SJSA1 (cell line): Measurements from ENCODE around the gene NEK4. TPM values are rescaled to one million over a fixed set of nuclear protein-coding genes. Genes with fewer than 3 reads are reported as not detected.

Source experiments
- DNase-seq, 2 experiments: peaks; one replicate each; pipeline ENCODE4 v3.0.0-alpha.2; 2015 to 2020; ENCODE audit warnings: low spot score in 2 of 2, low read depth in 1 of 2
- H3K27ac ChIP-seq: fragments of 250-450 bp; sonication (Bioruptor Pico); 2 replicates; pipeline ENCODE4 v1.5.1; 2020; ENCODE audit warnings: mild to moderate bottlenecking, moderate library complexity
- H3K27me3 ChIP-seq: fragments of 250-450 bp; sonication (Bioruptor Pico); replicated peaks from 2 replicates; pipeline ENCODE4 v1.5.1; 2020; ENCODE audit warnings: mild to moderate bottlenecking, moderate library complexity
- H3K36me3 ChIP-seq: fragments of 250-450 bp; sonication (Bioruptor Pico); 2 replicates; pipeline ENCODE4 v1.5.1; 2020; ENCODE audit warnings: mild to moderate bottlenecking
- H3K4me1 ChIP-seq: fragments of 250-450 bp; sonication (Bioruptor Pico); replicated peaks from 2 replicates; pipeline ENCODE4 v1.6.1; 2021; ENCODE audit warnings: mild to moderate bottlenecking
- H3K4me3 ChIP-seq: fragments of 250-450 bp; sonication (Bioruptor Pico); 2 replicates; pipeline ENCODE4 v1.5.1; 2020; ENCODE audit warnings: mild to moderate bottlenecking
- H3K9me3 ChIP-seq: fragments of 250-450 bp; sonication (Bioruptor Pico); replicated peaks from 2 replicates; pipeline ENCODE4 v1.5.1; 2020; ENCODE audit warnings: mild to moderate bottlenecking
- total RNA-seq: library from RNA; depleted of rRNA; stranded (reverse); fragments of >200 nt; shearing (Covaris generic); gene quantifications from 2 replicates; pipeline ENCODE4 v1.2.3, GENCODE V29; 2014

NEK4 gene
- total RNA-seq, 1 experiment from 2014 or later, result 12.6 TPM

DNA sequence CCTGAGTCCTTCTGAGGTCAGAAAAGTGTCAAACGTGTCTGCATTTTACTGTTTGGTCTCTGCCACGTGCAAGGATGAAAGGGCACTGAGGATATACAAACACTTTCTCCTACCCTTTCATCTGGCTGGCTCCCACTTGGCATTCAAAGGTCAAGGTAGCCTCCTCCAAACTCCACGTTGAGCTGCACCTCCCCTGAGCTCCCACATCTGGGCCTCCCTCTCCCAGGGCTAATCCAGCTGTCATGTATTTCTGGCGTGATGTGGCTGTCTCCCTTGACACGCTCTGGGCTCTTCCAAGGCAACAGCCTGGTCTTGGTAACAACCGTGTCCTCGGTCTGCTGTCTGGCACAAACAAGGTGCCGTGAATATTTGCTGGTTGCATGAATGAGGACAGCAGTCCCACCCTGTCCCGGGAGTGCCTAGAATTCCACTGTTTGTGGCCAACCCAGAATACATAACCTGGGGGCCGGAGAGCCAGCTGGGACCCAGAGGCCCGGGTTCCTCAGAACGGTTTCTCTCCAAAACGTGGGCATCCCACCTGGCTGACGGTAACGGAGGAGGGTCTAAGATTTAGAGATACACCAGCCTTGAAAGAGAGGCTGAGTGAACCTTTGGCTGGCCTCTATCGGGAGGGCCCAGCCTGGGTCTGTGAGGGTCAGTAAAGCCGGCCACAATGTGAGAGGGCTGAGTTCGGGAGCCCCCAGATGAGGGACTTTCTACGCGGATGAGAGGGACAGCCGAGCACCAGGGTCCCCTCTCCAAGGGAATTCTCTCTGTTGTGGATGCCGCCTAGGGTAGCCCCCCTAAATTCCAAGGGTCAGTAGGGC, 65.9 kb downstream of the NEK4 start:
- Histone ChIP-seq H3K4me1 (peaks cover 8% of the 10 kb centered on the region; the same call in 1 of the 2 replicates), H3K27ac (peak overlapping the region; percentile 80), H3K27me3 (no peaks in the 10 kb centered on the region), H3K9me3 (no peaks in the 10 kb centered on the region), H3K4me3 (peak overlapping the region; percentile 93), H3K36me3 (peaks cover 32% of the 10 kb centered on the region)
- DNase-seq, result peak in 1 of 2 experiments; percentile 31

DNA sequence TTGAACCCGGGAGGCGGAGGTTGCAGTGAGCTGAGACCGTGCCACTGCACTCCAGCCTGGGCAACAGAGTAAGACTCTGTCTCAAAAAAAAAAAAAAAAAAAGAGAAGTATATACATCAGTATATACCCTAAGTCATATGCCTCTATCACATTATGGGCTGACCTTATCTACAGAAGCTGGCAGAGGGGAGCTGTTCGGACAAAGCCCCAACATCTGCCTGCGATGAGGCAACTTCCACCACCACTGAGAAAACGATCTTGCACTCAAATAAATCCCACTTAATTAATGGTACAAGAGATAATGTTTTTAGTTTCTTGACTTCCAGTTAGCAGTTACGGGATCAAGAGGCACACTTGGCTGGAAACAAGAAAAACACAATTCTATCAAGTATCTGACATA, 67.4 kb downstream of the NEK4 start:
- DNase-seq, result no peak
- Histone ChIP-seq H3K9me3 (no peaks in the 10 kb centered on the region), H3K27me3 (no peaks in the 10 kb centered on the region), H3K4me3 (no peak overlapping the region), H3K4me1 (peaks cover 8% of the 10 kb centered on the region; the same call in 1 of the 2 replicates), H3K36me3 (peaks cover 26% of the 10 kb centered on the region), H3K27ac (no peak overlapping the region)

DNA sequence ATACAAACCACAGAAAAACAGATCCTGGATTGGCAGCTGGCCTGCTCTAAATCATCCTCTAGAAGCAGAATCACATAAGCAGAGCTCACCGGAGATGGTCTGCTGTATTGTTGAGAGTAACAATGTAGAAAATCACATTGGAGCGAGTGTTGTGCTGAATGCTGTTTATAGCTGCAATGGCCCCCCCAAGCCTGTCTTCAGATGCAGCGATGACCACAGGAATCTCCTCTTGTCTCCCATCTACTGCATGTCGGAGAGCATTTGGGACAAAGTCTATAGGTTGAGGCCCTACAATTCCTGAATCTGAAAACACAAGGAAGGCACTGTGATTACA, 73.1 kb downstream of the NEK4 start:
- Histone ChIP-seq H3K4me3 (no peak overlapping the region), H3K9me3 (no peaks in the 10 kb centered on the region), H3K36me3 (peaks cover 54% of the 10 kb centered on the region), H3K27me3 (no peaks in the 10 kb centered on the region), H3K27ac (no peak overlapping the region), H3K4me1 (no peaks in the 10 kb centered on the region)
- no peak for DNase-seq

DNA sequence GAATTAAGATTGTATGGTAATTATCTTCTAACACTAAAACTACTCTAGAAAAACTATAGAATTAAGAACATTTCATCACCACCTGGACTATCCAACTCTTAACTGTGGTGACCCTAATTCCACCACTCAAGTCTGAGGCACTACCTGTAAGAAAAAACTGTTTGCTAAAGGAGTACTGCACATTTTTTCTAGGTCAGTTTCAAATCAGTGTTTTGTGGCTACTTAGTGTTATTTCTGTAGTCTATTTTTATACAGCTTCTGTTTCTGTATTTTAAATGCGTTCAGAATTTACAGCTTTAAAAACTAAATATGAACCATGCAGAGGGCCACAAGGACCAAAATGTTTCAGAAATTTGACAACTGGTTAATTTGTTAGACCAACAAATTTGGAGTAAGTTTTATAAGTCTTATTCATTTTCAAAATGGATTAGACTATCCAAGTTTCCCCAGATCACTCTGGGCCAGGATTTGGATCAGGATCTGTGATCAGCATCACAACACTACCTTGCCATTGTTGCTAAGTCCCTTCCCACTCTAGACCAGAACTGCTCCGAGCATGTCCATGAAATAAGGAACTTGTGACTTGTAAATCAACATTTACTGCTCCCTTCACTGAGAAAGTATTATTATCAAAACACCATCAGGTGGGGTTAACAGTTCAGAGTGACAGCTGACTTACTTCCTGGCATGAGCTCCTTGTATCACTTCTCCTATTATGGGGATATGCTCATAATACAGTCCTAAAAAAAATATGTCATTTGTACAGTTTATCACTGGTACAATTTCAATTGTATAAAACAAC, 73.7 kb downstream of the NEK4 start:
- H3K27me3 ChIP-seq, result no peaks in the 10 kb centered on the region
- H3K4me3 ChIP-seq, result no peak overlapping the region
- peaks cover 60% of the 10 kb centered on the region for H3K36me3 ChIP-seq
- DNase-seq, result no peak
- no peaks in the 10 kb centered on the region for H3K9me3 ChIP-seq
- H3K4me1 ChIP-seq, result no peaks in the 10 kb centered on the region
- no peak overlapping the region for H3K27ac ChIP-seq

DNA sequence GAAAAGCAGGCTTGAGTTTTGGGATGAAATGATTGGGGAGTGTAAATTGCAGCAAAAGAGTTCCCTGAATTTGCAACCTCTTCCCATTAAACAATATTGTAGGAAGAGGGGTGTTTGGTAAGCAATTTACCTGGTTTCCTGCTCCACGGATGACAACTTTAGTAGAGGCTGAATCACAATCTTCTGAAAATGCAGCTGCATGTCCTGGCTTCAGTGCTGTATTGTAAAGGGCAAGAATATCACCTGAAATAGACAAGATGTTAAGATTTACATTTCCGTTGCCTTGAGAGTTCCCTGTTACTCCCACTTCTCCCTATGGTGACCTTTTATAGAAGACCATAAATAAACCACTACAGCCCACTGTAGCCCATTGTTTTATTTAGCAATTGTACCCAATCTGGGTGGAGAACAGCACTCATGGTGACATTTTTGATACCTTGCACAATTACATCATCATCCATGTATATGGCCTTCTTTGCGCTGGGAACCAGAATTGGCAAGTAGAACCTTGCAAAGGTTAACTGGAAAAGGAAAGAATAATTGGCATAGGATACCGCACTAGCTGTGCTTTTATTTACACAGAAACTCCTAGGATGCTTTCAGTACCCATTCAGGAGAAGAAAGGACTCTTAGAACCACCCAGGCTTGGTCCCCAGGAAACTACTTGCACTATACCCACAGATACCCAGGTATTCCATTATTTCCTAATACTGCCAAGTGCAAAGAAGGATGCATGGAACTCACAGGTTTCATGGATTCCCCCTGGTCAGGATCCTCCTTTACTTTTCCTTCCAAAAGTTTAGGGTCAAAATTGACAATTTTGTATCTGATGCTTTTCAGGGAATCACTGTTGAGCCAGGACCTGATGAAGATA, 74.7 kb downstream of the NEK4 start:
- H3K27me3 ChIP-seq, result no peaks in the 10 kb centered on the region
- no peak for DNase-seq
- H3K36me3 ChIP-seq, result peaks cover 70% of the 10 kb centered on the region
- no peak overlapping the region for H3K4me3 ChIP-seq
- no peaks in the 10 kb centered on the region for H3K9me3 ChIP-seq
- H3K4me1 ChIP-seq, result no peaks in the 10 kb centered on the region
- H3K27ac ChIP-seq, result no peak overlapping the region

DNA sequence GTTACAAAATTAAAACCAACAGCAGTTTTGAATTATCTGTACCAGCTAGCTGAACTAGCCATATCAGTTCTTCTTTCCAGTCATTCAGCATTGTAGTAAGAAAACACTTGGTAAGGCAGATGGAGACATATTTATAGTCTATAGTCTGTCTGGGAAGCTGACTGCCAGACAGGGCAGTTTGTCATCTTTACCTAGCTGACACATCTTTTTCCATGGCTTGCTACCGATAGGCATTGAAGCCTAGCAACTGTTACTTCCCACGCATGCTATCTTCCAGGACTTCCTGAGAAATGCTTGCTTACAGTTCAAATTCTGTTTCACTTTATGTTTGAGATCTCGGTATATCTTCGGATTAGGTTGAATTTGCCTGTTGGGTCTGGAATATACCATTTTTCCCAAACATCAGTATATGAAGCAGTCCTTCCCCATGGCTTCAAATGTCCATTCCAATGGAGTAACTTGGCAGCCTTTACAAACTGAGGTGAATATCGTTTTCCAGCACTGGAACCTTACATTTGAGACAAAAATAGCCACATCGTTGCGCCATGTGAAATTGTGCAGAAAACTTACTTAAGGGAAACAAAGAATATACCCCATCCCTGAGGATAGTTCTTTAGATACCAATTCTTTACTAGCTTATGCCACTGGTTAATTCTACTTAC, 76.1 kb downstream of the NEK4 start:
- H3K27ac ChIP-seq, result no peak overlapping the region
- H3K4me1 ChIP-seq, result no peaks in the 10 kb centered on the region
- H3K4me3 ChIP-seq, result no peak overlapping the region
- no peaks in the 10 kb centered on the region for H3K9me3 ChIP-seq
- H3K36me3 ChIP-seq, result peaks cover 84% of the 10 kb centered on the region
- DNase-seq, result no peak
- no peaks in the 10 kb centered on the region for H3K27me3 ChIP-seq

DNA sequence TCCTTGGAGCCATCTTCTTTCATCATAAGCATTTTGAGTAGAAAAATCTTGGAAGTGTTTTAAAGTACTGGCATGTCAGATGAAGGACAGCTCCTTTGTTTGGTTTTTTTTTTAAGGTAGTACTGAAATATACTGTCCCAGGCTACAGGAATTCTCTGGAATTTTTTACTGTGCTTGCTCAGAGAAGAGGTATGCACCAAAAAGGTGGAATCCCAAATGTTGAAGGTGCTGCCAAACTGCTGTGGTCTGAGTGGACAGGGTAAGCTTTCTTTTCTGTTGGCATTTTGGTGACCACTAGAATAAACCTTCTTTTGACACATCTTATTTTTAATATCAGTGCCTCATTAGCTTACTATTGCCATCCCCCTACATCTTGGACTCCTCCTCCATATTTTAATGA, 77.7 kb downstream of the NEK4 start:
- Histone ChIP-seq H3K27me3 (no peaks in the 10 kb centered on the region), H3K36me3 (peaks cover 100% of the 10 kb centered on the region), H3K4me1 (no peaks in the 10 kb centered on the region), H3K27ac (no peak overlapping the region), H3K4me3 (no peak overlapping the region), H3K9me3 (no peaks in the 10 kb centered on the region)
- no peak for DNase-seq

DNA sequence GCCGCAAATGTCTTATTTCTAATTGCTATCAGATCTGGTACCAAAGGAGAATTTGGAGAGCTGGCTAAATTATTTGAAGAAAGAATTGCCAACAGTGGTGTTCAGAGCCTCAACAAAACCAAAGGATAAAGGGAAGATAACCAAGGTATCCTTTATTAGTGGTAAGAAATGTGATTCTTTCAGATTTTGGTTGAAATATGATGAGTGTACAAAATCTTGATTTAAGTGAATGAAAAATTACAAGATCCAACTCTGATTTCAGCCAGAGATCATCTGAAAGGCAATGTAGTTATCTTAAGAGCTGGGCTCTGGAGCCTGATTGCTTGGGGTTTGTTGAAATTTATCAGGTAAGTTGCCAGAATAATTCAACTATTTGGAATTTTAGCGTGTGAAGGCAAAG, 80.2 kb downstream of the NEK4 start:
- Histone ChIP-seq H3K36me3 (peaks cover 99% of the 10 kb centered on the region), H3K27ac (no peak overlapping the region), H3K27me3 (no peaks in the 10 kb centered on the region), H3K4me1 (peaks cover 9% of the 10 kb centered on the region; the same call in 1 of the 2 replicates), H3K9me3 (no peaks in the 10 kb centered on the region), H3K4me3 (no peak overlapping the region)
- DNase-seq, result no peak

DNA sequence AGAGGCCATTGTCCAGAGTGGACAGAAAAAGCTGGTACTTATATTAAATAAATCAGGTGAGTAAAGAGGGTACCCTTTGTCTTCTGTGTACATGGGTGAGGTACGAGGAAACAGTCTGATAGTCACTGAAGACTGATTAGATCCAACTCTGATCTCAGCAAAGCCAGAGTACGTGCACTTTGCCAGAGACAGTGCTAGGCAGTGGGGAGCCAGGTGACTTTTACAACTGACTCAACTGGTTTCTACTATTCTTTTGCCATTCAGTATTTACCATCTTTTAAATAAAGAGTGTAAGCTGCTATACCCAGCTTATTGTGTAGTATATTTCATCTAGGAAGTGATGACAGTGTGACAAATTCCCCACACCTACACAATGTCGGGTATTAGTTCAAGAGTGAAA, 81.6 kb downstream of the NEK4 start:
- peaks cover 12% of the 10 kb centered on the region; the same call in 1 of the 2 replicates for H3K4me1 ChIP-seq
- H3K27me3 ChIP-seq, result no peaks in the 10 kb centered on the region
- DNase-seq, result no peak
- no peak overlapping the region for H3K4me3 ChIP-seq
- H3K9me3 ChIP-seq, result no peaks in the 10 kb centered on the region
- peaks cover 88% of the 10 kb centered on the region for H3K36me3 ChIP-seq
- no peak overlapping the region for H3K27ac ChIP-seq

DNA sequence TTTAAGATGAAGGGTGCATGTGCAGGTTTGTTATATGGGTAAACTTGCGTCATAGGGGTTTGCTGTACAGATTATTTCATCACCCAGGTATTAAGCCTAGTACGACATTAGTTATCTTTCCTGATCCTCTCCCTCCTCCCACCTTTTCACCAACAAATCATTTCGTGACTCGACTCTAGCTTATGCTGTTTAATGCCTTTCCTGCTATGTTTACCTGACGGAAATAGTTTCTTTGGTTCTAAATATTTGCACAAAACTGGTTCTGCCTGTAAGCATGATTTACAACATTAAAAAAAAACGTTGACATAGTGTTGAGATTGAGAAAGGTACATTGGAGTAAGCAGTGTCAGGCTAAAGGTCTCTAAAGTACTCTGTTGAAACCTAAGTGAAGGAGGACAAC, 82.5 kb downstream of the NEK4 start:
- Histone ChIP-seq H3K27ac (no peak overlapping the region), H3K4me3 (no peak overlapping the region), H3K9me3 (no peaks in the 10 kb centered on the region), H3K4me1 (peaks cover 12% of the 10 kb centered on the region; the same call in 1 of the 2 replicates), H3K27me3 (no peaks in the 10 kb centered on the region), H3K36me3 (peaks cover 79% of the 10 kb centered on the region)
- DNase-seq, result no peak

DNA sequence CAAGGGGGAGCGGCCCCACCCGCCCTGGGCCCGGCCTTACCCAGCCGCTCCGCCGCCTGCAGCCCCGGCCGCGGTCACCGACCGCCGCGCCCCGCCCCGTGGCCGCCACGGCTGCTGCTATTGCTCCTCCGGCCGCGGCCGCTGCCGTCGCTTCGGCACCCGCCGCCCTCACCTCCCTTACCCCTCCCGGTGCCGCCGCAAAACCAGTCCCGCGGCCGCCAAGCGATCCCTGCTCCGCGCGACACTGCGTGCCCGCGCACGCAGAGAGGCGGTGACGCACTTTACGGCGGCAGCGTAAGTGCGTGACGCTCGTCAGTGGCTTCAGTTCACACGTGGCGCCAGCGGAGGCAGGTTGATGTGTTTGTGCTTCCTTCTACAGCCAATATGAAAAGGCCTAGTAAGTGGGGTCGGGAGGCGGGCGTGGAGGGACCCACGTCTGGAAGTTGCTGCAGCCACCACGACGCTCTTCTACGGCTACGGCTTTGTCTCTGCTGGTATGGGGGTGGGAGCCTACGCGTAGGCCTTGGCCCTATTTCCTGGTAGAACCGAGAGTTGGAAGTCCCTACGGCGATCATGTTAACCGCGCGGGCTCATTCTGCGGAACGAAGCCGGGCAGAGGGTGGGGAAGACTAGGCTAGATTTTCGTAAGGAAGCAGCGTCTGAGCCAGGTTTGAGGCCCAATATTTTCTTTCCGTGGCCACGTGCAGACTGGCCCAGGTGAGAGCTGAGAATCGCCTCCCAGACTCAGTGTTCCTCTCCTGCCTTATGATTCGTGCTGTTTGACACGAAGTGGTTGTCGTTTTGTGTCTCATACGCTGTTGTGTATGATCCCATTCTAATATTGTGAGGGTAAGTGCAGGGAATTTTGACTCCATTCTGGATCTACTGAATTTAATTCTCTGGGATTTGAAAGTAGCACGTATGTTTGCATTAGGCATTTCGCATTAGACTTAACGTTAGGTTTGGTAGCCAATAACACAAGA, 84.7 kb downstream of the NEK4 start, which contains the start of the genes GNL3 and PBRM1:
Gene GNL3 (plus strand): TSS at position 324 of the 983 bp plus-strand sequence. CDS start 61 bp downstream, at position 385.
Gene PBRM1 (minus strand): TSS at position 205 of the 983 bp plus-strand sequence.
- Histone ChIP-seq H3K27me3 (no peaks in the 10 kb centered on the region), H3K4me1 (peaks cover 12% of the 10 kb centered on the region; the same call in 1 of the 2 replicates), H3K27ac (peak within 1 kb of the TSS; percentile 95), H3K36me3 (peaks cover 66% of the 10 kb centered on the region), H3K4me3 (peak within 1 kb of the TSS; percentile 92), H3K9me3 (no peaks in the 10 kb centered on the region)
- peak; percentile 89 to 90 for DNase-seq

DNA sequence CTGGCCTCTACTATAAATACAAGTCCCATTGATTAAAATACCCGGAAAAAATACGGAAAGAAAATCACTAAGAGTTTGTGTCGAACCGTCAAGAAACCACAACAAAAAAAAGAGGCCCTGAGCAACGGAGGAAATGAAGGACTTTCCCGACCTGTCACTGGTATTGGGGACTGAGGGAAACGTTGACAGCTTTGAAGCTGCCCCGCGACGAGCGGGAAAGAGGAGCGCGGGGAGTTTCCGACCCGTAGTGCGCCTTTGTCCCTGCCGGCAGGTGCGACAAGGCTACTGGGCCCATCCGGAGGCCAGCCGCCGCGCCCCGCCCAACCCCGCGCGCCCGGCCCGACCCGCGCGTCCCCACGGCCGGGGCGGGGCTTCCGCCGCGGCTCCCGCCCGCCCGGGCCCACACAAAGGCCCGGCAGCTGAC, 85.4 kb downstream of the NEK4 start:
- no peaks in the 10 kb centered on the region for H3K27me3 ChIP-seq
- peak; percentile 38 to 61 for DNase-seq
- peaks cover 12% of the 10 kb centered on the region; the same call in 1 of the 2 replicates for H3K4me1 ChIP-seq
- peak overlapping the region; percentile 95 for H3K27ac ChIP-seq
- peaks cover 61% of the 10 kb centered on the region for H3K36me3 ChIP-seq
- H3K9me3 ChIP-seq, result no peaks in the 10 kb centered on the region
- H3K4me3 ChIP-seq, result peak overlapping the region; percentile 92
